Activated CD4-positive, alpha-beta T cell treated with anti-CD3 and anti-CD28 coated beads for 48 hours (primary cell): ENCODE measurements around the gene HMBS.
"Not testable (repeated sequence)": the region's sequence is repeated elsewhere in the genome, so short reads cannot be mapped to it uniquely, and the experiment has no call there.

Experiments used
- DNase-seq: peaks from one replicate; pipeline ENCODE4 v3.0.0-alpha.2; 2020

Gene HMBS

DNA sequence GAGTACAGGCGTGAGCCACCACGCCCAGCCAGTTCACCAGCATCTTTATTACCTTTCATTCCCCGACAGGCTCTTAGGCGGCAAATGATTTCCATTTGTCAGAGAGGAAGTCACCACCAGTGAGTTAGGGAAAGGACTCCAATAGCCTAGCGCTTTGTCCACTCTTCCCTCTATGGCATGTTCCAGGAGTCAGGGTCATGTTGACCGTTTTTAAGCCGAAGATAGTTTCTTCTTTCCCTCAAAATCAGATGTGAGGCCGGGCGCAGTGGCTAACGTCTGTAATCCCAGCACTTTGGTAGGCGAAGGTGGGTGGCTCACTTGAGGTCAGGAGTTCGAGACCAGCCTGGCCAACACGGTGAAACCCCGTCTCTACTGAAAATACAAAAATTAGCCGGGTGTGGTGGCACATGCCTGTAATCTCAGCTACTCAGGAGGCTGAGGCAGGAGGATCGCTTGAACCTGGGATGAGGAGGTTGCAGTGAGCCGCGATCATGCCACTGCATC is 18.5 kb downstream of the HMBS start:
- DNase-seq, result not testable (repeated sequence)

DNA sequence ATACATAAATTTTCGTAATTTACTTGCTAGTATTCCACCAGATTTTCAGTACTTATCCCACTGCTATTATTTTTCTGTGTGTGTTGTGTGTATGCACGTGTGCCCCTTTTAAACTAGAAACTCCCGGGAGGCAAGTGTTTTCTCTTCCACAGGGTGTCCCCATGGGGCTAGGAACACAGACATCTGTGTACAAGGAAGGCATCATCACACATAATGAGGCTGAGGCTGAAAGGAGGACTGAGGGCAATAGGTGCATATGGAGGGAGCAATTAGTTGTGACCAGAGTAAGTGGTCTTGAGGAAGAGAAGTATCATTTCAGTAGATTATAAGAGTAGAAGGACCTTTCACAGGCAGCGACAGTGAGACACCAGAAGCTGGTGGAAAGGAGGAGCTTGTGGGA is 19.1 kb downstream of the HMBS start:
- DNase-seq, result no peak

DNA sequence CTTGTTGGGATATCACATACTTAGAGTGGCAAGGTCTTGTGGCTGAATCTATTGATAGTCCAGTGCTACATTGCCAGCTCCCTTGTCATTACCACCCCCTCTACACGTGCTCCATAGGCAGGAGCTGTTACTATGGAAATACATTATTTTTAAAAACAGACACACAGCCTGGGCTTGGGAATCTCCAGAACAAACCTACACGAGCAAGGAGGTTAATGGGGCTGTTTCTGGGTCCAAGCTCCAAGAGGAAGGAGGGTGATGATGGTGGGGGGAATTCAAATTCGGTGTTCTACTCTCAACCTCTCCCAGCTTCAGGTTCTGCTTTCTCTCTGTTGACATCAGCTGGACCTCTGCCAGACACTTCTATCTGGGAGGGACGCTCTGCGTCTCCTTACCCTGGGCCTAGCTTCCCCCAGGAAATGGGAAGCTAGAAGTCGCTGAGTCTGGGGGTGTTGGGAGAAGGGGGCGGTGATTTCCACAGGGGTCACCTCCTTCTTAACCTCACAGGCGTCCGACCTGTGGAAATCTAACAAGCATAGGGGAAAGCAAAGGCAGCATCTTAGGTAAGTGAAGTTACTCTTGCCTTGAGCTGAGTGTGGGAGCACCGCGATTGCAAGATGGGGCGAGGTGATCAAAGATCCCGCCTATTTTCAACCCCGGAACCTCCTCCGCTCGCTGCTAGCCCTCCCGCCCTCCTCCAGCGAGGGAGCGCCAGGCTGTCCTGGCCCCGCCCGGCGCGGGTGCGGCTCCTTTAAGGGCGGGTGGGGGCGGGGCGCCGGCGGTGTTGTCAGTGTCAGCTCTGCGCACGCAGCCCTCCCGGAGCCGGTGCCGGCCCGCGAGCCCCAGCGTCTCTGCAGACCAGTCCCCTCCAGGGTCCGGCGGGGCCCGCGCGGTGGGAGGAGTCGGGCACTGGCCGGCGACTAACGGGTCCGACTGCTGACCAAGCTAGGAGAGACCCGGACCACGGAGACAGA is 22.2 kb downstream of the HMBS start, which contains the start of gene C2CD2L:
Gene C2CD2L, plus strand, starts transcription at position 781 of the 974 bp plus-strand sequence. CDS start 398 bp downstream, outside the sequence.
- peak; percentile 93 for DNase-seq

DNA sequence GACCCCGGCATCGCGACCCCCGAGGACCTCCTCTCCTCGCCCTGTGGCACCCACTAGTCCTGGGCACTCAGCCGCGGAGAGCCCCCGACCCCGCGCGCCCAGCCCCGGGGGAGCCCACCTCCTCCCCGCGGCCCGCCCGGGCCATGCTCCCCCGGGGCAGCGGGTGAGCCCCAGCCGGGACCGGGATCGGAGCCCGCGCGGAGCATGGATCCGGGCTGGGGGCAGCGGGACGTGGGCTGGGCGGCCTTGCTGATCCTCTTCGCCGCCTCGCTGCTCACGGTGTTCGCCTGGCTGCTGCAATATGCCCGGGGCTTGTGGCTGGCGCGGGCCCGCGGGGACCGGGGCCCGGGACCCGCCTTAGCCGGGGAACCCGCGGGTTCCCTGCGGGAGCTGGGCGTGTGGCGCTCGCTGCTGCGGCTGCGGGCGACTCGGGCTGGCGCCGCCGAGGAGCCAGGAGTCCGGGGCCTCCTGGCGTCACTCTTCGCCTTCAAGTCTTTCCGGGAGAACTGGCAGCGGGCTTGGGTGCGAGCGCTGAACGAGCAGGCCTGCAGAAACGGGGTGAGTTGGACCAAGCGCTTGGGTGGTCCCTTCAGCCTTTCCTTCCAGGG is 23.0 kb downstream of the HMBS start:
- DNase-seq, result no peak

DNA sequence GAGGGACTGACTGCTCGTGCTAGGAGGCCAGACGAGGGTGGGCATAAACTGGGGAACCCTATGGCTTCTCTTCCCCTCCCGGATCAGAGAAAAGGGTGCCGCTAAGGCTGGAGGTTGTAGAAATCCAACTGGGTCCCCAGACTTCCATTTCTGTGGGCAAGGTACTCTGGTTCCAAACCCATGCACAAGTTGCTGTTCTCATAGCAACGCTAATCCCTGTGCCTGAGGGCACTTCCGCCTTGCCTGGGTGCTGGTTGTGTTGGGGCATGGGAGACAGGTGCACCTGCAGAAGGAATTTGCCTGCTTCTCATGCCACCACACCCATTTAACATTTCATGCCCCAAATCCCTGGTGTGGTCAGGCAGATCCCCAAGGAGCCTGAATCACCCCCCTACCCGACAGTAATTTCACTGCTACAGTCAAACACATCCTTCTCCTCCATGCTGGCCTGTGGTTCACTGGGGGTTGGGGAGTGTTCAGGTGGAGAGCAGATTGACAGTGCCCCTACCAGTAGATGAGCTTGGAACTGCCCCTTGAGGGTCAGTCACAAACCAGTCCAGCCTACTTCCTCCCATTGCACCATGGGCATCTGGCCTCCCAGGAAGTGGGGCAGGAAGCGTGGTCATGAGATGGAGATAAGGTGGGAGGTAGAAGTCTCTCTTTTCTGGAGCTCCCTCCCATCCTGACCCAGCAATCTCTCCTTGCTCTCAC is 23.6 kb downstream of the HMBS start:
- peak; percentile 53 for DNase-seq

DNA sequence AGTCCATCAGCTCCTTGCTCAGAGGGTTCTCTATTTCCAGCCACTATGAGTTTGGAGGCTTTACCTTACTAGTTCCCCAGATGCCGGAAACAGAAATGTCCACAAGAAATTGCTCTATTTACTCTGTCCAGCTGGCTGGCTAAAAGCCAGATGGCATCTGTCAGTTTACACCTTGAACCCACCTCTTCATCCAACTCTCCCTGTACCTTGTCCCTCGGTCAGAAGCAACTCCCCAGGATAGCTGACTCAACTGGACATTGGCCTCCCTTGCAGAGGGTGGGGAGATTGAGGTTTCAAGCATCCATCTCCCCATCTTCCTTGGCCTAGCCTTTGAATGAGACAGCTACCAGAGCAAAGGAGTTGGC is 24.2 kb downstream of the HMBS start:
- DNase-seq, result no peak

DNA sequence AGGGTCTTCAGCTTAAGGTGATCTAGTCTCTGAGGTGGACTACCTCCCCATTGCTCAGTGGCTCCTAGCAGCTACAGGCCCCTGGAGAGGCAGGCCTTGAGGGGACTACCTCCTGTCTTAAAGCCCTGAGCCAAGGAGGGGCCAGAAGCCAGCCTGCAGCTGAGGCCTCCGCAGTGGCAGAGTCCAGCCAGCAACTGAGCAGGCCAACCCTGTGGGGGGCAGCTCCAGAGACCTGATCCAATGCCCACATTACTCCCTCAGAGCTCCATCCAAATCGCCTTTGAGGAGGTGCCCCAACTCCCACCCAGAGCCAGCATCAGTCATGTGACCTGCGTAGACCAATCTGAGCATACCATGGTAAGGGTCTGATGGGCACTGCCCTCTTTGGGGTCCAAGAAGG is 25.2 kb downstream of the HMBS start:
- DNase-seq, result no peak

DNA sequence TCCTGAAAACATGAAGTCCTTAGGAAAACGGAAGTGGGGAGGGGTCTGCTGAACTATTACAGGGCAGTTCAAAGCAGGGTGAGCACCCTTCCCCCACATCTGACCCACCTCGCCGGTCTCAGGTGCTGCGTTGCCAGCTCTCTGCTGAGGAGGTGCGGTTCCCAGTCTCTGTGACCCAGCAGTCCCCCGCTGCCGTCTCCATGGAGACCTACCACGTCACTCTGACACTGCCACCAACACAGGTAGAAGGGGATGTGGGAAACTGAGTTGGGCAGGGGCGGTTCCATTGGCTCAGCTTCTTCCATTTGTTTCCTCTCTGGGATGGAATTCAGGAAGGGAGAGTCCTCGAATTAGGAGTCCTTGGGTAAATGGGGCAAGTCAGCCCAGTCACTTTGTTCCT is 25.8 kb downstream of the HMBS start:
- no peak for DNase-seq

DNA sequence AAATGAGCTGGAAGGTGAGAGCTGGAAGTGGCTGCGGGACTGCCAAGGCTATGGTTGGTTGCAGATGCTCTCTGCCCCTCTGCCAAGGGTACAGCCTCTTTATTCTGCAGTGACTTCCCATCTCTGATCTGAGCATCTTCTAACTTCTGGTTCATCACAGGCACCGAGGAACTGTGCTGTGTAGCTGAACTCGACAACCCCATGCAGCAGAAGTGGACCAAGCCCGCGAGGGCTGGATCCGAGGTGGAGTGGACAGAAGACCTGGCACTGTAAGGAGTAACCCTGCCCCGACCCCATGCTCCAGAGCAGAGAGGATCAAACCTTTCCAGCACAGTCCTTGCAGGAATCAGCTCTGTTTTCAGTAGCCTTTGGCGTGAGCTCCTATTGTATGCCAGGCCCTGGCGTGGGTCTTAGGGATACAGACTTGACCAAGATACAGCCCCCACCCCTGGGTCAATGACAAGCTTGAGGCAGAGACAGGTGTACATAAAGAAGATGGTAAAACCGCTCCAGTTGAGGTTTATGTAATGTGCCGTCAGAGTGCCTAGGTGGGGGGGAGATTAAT is 26.8 kb downstream of the HMBS start:
- DNase-seq, result no peak

DNA sequence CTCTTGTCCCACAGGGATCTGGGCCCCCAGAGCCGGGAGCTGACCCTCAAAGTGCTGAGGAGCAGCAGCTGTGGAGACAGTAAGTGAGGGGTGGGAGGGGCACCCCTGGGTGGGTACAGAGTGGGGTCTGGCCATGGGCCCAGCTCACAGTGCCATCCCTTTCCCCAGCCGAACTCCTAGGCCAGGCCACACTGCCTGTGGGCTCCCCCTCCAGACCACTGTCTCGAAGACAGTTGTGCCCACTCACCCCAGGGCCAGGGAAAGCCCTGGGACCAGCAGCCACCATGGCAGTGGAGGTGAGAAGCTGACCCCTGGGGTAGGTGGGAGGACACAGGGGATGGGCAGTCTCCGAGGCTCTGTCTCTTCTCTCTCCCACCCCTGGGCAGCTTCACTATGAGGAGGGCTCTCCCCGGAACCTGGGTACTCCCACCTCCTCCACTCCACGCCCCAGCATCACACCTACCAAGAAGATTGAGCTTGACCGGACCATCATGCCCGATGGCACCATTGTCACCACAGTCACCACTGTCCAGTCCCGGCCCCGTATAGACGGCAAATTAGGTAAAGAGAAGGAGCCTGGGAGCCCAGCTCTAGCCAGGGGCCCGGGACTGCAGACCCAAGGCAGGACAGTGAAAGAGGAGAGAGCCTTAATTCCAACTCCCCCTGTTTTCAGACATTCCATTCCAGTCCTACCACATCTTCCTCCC is 27.8 kb downstream of the HMBS start:
- no peak for DNase-seq

DNA sequence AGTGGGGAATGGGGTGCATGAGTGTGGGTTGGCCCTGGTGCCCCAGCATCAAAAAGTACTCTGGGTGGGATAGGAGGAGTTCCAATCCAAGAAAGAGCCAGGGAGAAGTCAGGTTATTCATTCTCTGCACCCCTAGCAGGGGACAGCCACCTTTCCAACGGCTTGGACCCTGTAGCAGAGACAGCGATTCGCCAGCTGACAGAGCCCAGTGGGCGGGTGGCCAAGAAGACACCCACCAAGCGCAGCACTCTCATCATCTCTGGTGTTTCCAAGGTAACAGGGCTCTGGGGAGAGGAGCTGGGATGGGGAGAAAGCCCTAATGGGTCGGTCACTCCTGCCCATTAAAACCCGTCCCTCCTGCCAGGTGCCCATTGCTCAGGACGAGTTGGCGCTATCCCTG is 29.0 kb downstream of the HMBS start:
- no peak for DNase-seq

DNA sequence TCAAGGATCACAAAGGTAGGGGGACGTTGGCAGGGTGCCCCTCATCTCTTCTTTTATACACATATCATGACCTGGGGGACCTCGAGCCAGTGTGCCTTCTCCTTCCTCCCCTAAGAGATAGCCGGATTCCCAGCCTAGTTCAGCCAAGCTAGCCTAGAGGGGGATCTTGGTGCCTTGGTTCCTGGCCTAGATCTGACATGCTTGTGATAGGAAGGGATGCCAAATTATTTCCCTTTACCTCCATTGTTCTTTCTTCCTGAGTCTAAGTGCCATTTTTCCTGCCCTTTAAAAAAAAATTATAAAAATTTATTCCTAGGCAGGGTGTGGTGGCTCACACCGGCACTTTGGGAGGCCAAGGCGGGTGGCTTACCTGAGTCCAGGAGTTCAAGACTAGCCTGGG is 29.7 kb downstream of the HMBS start:
- DNase-seq, result no peak

DNA sequence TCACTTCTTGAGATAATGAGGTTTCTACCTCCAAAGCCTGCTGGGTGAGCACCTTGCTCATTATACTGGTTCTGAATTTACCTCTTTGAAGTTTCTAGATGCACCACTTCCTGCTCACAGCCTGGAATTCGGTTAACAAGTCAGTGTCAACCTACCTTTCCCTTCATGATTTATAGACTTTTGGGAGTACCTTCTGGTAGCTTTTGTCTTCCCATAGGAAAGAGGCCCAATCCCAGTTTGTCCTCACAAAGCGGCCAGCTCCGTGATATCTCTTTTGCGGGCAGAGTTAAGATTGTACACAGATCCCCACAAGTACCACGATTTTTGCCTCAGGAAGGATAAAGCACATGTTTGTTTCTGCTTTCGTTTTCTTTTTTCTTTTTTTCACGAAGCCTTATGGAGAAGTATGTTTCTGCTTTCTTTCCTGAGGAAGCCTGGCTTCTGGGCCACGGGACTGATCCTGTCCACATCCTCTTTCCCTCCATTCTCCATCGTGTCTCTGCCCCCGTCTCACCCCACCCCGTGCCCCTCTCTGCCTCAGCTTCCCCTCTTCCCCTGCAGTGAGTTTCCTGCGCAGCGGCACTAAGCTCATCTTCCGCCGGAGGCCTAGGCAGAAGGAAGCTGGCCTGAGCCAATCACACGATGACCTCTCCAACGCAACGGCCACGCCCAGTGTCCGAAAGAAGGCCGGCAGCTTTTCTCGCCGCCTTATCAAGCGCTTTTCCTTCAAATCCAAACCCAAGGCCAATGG is 31.0 kb downstream of the HMBS start:
- DNase-seq, result no peak

DNA sequence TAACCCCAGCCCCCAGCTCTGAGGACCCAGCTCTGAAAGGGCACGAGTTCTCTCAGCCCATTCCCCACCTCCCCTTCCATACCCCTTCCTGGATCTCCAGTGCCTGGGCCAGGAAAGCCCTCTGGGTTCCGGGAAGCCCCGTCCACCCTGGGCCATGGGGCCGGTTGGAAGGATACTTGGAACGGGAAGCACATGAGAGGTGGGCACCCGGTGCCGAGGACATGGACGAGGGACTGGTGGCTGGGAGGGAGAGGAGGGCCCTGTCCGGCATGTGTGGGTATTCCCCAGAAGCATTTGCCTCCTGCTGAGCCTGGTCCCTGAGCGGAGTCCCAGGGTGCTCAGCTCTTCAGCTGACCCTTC is 31.5 kb downstream of the HMBS start:
- no peak for DNase-seq

DNA sequence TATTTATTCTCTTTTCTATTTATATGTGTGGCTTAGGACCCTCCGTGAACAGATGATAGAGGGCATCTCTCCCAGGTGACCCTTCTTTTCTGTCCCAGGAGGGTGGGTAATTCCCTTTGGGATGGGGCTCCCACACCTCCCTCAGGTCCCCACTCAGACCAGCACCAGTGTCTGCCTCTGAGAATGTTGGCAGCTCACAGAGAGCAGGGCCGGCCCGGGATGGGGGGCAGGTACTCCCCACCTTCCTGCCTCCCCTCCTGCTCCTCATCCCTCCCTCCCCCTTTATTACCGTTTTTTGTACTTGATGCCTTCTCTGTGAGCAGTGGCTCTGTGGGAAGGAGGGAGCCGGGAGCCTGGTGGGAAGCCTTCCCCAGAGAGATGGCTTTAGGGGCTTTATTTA is 31.9 kb downstream of the HMBS start:
- no peak for DNase-seq

DNA sequence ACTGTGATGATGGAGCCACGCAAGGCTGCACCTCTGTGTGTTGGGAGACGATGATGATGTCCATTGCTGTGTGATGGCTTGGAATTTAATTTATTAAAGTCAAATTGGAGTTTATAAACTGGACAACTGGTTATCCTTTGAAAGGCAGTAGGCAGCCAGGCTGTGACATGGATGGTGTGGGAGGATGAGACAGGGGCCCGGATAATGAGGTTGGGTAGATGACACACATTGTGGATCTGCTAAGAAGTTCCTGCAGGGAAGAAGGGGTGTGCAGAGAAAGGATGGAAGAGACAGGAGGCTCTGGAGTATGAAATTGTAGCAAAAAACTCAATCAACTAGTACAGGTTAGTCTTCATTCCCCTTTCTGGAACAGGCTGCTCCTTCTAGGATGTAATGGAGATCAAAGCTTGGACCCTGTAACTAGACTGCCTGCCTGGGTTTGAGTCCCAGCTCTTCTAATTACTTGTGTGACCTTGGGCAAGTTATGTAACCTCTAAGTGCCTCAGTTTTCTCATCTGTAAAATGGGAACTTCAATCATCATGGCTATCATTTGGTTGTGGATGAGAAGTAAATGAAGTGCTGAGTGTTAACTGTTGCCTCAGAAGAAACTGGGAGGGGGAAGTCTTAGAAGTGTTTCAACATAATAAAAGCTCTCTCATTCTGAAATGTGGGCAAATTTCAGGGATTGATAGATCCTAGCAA is 32.5 kb downstream of the HMBS start:
- DNase-seq, result no peak

DNA sequence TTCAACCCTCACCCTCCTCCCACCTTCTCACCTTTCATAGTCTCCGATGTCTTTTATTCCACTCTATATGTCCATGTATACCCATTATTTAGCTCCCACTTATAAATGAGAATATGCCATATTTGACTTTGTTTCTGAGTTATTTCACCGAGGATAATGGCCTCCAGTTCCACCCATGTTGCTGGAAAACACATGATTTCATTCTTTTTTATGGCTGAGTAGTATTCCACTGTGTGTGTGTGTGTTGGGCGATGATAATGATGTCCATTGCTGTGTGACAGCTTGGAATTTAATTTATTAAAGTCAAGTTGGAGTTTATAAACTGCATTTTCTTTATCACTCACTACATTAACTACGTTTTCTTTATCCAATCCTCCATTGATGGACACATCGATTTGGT is 33.5 kb downstream of the HMBS start:
- no peak for DNase-seq

DNA sequence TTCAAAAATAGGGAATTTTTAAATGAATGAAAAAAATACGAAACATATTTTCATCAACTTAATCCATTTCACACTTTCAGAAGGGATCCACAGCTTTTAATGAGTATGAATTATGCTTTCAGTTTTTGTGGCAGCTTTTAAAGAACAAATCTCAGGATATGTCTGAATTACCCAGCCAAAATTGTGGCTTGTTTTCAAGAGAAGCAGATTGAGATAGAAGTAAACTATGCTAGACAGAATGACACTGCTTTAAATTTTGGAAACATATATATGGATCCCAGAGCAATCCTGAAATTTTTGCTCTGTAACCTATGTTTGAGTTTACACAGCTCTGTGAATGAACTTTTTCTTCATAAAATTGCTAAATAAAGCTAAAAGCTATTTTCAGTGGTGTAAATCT is 34.3 kb downstream of the HMBS start:
- no peak for DNase-seq

DNA sequence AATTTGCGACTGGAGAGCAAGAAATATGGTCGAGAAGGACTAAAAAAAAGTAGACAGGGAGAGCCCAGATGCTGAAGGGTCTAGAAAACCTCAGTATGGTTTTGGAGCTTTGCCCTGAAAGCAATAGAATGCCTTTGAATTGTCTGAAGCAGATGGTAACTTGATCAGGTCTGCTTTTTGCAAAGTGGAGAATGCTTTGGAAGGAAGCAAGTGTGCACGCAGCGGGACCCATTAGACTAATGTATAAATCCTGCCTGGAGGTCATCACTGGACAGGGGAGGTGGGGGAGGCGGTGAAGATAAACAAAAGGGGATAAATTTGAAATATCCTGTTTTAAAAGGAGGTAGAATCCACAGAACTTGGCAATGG is 35.9 kb downstream of the HMBS start:
- DNase-seq, result no peak

DNA sequence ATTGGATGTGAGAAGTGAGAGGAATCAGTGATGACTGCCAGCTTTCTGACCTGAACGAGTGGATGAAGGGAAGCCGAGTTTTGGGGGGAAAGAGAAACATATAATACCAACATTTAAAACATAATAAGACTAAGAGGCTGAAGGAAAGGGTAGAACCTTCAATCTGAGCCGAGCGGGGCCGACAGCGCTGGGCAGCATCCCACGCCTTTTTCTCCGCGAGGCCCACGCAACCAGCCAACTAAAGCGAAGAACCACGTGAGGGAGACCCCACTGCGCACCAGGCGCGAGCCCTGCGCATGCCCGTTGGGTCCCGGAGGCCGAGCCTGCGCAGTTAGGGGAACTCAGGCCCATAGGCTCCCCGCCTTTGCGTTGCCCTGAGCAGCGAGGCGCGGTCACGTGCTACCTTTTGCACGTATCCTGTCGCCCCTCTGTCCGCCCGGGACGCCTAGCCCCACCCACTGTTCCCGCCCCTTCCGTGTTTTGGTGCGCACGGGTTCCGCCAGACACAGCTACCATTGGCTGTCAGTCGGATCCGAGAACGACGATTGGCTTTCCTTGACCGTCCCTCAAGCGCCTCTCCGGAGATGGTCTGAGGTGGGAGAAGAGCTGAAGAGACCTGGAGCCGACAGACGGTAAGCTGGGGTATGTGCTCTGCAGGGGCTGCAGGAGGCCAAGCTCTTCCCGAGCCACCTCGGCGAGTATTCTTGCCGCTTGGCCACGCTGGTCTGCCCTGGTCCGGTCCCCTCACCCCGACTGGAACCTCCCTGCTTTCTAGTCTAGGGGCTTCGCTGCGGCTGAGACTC is 36.5 kb downstream of the HMBS start, which contains the start of gene HINFP:
Gene HINFP, plus strand, starts transcription at position 573 of the 803 bp plus-strand sequence. CDS start 5,365 bp downstream, outside the sequence.
- peak; percentile 100 for DNase-seq
